Fibroblast of skin of right quadriceps (primary cell): ENCODE results near the gene MARF1.
"Not testable (repeated sequence)": the region's sequence is repeated elsewhere in the genome, so short reads cannot be mapped to it uniquely, and the experiment has no call there.

Experiments used
- DNase-seq: peaks from one replicate; pipeline ENCODE4 v3.0.0-alpha.2; 2013

Gene MARF1

DNA sequence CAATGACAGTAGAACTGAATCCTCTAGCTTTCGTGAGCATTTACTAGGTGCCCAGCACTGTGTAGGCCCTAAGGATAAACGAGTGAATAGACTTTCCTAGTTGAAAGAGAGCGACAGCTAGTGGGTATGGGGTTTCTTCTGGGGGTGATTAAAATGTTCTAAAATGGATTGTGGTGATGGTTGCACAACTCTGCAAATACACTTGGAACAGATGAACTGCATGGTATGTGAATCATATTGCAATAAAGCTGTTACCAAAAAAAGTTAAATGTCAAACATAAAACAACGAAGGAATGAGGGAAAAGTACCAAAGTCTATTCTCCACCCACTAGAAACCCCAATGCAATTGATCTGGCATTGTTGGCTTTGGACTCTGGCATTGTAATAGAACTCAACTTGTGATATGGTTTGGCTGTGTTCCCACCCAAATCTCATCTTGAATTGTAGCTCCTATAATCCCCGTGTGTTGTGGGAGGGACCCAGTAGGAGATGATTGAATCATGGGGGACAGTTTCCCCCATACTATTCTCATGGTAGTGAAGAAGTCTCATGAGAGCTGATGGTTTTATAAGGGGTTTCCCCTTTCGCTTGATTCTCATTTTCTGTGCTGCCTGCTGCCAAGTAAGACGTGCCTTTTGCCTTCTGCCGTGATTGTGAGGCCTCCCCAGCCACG lies 70.5 kb downstream of the MARF1 start:
- DNase-seq, result peak; percentile 87

DNA sequence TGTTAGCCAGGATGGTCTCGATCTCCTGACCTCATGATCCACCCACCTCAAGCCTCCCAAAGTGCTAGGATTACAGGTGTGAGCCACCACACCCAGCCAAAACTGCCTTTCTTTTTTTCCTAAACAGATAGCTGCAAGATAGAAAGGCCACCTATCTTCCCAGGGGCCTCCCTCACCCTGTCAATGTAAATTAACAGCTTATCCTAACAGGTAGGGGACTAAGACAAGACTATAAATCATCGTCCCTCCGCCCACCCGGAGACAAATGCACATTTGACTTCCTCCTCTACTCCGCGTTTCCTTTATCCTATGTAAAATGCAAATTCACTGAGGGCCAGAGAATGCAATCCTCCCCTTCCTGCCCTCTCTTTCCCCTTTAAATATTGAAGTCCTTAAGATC lies 71.4 kb downstream of the MARF1 start:
- DNase-seq, result no peak

DNA sequence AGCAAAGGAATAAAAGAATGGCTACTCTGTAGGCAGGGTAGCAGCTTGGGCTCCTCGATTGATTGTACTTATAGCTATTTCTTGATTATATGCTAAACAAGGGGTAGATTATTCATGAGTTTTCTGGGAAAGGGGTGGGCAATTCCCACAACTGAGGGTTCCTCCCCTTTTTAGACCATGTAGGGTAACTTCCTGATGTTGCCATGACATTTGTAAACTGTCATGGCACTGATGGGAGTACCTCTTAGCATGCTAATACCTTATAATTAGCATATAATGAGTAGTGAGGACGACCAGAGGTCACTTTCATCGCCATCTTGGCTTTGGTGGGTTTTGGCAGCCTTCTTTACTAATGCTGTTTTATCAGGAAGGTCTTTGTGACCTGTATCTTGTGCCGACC lies 72.3 kb downstream of the MARF1 start:
- not testable (repeated sequence) for DNase-seq

DNA sequence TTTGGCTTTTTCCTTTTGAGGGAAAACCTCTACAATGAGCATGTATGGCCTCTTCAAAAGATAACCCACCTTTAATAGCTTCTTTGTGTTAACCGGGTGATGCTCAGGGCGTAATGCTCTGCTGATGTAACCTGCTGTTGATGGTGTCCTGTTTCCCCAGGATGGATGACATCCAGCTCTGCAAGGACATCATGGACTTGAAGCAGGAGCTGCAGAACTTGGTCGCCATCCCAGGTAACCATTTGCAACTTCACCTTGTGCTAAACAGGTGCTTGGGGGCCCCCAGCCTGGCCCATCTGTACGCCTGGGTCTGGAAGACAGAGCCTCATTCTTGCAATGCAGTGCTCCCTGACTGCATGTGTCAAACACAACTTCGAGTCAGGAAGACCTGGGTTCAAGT lies 75.1 kb downstream of the MARF1 start:
- DNase-seq, result no peak

DNA sequence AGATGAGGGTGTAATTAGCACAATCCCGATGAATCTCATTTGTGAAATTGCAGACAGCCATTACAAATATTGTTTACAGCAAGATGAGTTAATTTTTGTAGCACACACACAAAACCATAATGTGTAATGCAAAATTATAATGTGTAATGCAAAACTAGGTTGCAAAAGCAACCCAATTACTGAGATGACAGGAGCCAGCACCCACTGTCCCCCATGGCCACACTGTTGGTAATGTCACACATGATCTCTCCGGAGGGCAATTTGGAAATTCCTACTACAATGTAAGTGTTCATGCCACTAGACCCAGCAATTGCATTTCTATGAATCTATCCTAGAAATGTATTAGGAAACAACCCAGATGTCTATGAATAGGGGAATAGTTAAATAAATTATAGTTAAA lies 76.9 kb downstream of the MARF1 start:
- DNase-seq, result no peak

DNA sequence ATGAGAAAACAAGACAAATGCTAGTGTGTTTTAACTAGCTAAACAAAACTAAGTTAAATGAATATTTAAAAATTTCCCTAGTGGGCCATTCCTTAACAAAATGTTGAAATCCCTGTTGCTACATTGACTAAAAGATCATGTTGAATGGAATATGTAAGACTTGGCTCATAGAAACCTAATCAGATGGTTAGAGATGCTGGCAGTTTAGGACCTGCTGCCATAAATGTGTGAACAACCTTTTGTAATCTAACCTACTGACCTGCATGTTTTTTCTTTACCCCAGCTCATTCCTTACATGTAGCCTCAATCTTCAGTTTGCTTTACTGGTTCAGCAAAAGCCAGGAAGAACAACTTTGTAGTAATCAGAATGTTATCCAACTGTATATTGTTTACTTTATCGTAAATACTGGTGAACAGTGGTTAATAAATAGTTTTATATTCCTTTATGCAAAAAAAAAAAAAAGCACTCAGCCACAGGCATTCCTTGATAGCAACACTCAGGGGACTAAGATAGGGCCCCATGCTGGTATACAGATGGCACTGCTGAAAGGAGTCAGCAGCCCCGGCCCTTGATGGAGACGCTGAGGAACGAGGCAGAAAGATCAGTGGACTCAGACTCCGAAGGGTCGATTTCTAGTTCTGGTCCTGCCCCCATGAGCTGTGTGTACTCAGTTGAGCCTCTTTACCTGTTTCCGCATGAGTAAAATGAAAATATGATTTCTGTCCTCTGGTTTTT lies 78.2 kb downstream of the MARF1 start:
- no peak for DNase-seq

DNA sequence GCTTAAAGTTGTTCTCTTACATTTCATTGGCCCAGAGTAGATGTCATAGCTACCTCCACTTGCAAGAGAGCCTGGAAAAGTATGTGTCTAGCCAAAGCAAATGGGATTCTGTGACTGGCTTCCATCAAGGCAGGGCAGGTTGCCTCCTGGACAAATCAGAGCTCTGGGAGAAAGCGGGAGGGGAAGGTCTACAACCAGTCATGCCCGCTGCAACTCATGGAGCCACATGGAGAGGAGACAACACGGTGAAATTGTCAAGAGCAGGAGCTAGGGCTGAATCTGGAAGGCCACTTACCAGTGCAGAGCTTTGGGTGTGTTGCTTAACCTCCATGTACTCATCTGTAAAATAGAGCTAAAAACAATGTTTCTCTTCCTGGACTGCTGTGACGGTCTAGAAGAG lies 83.8 kb downstream of the MARF1 start:
- DNase-seq, result no peak

DNA sequence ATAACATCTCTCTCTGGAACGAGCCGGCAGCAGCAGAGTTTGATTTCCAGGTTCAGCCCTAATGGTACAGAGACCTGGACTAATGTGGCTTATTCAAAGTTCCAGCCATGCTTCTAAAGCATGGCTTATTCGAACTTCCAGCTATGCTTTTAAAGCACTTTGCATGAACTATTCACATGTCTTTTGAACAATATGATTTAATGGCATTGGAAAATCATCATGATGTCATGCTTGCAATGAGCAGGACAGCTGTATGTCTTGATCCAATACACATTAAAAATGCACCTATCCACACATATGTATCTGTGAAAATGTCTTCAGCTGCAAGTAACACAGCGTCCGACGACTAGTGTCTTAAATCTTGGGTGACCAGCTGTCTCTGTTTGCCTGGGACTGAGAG lies 85.7 kb downstream of the MARF1 start:
- no peak for DNase-seq

DNA sequence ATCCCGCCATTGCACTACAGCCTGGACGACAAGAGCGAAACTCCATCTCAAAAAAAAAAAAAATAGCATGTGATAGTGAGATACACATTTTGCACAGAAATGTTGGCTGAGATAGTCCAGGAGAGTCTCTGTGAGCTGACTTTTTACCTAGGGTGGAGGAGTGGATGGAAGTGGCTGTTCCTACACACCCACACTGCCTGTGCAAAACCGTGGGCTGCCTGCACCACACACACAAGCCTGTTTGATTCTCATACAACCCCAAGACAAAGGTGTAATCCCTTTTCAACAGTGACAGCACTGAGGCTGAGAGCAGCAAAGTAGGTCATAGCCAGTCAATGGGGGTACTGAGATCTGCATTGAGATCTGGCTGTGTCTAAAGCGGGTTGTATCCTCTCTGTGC lies 86.8 kb downstream of the MARF1 start:
- no peak for DNase-seq

DNA sequence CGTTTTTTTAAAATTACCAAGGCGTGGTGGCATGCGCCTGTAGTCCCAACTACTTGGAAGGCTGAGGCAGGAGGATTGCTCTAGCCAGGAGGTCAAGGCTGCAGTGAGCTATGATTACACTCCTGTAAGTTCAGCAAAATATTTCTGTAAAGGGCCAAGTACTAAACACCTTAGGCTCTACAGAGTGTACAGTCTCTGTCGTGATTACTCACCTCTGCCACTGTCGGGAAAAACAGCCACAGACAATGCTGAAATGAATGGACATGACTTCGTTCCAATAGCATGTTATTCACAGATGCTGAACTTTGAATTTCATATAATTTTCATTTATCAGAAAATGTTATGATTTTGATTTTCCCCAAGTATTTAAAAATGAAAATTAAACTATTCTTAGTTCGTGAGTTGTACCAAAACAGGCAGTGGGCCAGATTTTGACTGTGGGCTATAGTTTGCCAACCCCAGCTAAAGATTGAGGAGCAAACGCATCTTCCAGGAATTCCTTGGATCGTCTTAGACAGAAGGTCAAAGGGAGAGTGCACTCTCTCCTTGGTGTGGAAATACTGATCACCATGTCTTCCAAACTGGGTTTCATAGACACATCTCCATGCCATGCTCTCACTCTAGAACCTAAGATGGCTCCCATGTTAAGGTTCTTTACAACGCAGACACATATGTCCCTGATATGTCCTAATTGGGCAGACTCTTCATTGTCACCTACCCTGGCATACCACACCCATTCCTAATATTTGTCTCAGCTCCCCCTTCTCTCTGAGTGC lies 89.5 kb downstream of the MARF1 start:
- DNase-seq, result no peak

DNA sequence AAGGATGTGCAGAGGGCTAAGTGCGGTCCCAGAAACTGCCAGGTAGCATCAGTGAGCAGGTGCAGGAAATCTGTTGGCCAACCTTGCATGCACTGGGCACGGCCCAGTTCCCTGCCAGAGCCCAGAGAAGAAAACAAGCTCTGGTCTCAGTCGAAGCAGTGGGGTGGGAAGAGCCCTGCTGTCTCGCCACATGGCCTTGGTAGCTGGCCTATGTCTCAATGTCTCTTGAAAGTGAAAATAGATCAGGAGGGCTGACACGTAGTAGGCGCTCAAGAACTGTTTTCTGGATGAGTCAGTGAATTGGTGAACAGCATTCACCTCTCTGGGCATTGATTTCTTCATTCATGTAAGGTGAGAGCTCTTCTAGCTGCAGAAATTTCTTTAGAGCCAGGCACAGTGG lies 90.4 kb downstream of the MARF1 start:
- no peak for DNase-seq

DNA sequence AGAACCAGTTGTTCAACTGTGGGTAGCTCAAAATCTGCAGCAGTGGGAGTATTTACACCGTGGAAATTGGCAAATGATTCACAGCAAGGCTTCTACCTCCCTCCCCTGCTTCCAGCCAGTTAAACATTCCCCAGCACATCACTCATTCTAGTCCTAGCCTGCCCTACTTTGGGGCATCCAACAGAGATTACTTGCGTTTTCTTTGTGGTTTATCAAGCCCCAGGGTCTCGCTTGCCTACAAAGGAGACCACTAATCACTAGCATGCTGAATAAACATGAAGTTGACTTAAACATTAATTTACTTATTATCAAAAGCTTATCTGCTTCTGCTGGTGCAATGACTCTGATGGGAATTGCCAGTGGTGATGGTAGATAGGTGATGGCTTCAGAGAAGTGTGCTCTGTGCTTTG lies 94.5 kb downstream of the MARF1 start:
- peak; percentile 19 for DNase-seq

DNA sequence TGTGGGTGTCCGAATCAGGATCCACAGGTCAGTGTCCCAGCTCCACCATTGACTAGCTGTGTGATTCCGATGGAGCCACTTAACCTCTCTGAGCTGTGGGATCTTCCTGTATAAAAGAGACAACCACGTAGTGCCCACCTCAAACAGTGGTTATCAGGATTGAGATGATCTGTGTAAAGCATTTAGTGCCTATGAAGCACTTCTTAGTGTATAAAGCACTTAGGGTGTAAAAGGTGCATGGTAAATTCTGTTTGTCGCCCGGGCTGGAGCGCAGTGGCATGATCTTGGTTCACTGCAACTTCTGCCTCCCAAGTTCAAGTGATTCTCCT lies 95.2 kb downstream of the MARF1 start:
- no peak for DNase-seq

DNA sequence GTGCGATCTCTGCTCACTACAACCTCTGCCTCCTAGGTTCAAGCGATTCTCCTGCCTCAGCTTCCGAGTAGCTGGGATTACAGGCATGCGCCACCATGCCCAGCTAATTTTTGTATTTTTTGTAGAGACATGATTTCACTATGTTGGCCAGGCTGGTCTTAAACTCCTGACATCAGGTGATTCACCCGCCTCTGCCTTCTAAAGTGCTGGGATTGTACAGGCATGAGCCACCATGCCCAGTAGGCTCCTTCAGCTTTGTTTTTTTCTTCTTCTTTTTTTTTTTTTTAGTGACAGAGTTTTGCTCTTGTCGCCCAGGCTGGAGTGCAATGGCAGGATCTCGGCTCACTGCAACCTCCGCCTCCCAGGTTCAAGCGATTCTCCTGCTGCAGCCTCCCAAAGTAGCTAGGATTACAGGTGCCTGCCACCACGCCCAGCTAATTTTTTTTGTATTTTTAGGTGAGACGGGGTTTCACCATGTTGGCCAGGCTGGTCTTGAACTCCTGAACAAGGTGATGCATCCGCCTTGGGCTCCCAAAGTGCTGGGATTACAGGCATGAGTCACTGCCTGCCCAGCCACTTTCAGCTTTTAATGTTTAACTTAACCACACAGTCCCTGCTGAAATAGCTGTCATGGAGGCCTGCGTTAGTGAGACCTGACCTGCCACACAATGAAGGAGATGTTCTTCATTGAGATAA lies 95.7 kb downstream of the MARF1 start:
- DNase-seq, result not testable (repeated sequence)

DNA sequence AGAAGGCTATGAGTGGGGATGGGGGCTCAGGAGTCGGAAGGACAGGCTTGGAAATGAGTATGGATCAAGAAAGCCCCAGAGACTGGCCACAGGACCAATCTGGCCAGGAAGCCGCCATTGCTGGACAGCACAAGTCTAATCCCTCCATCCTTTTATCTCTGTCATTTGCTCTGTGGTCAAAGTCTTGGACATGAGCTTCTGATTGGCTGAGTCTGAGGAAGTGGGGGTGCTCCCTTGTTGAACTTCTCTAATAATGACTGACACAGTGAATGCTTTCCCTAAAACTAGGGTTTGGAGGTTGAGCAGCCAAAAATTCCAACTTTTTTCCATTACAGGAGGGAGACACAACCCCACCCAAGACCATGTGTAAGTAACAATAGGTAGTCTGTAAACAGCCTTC lies 97.4 kb downstream of the MARF1 start:
- DNase-seq, result no peak

DNA sequence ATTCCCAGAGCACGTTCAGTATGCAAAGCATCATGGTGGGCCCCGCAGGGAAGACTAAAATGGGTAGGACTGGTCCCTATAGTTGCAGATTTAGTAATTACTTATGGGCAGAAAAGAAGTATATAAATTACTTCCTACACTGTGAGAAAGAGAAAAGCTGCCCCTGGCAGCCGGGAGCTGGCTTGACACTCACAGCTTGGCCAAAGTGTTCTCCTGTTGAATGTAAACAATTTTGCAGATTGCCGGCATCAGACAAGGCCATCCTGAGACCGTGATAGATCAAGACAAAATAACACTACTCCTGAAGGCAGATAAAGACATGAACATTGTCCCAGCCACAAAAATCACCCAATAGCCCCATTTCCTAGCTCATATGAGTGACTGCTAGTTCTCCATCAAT lies 98.5 kb downstream of the MARF1 start:
- no peak for DNase-seq
